ENCODE data around the gene YPEL2.

DNA sequence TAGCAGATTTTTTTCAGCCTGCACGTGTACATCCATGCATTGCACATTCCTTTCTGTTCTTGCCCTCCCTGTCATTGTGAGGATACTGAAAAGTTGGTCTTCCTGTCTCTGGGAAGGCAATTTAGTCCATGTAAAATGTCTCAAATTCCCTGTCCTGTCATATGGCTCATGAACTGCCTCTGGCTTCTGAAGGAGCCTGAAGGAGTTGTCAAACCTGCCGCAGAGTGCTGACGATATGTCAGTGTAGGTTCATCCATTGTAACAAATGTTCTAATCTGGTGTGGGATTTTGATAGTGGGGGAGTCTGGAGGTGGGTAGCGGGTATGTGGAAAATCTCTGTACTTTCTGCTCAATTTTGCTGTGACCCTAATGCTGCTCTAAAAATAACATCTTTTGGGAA lies 59.6 kb downstream of the YPEL2 start:
- TF ChIP-seq, protein P1, sequence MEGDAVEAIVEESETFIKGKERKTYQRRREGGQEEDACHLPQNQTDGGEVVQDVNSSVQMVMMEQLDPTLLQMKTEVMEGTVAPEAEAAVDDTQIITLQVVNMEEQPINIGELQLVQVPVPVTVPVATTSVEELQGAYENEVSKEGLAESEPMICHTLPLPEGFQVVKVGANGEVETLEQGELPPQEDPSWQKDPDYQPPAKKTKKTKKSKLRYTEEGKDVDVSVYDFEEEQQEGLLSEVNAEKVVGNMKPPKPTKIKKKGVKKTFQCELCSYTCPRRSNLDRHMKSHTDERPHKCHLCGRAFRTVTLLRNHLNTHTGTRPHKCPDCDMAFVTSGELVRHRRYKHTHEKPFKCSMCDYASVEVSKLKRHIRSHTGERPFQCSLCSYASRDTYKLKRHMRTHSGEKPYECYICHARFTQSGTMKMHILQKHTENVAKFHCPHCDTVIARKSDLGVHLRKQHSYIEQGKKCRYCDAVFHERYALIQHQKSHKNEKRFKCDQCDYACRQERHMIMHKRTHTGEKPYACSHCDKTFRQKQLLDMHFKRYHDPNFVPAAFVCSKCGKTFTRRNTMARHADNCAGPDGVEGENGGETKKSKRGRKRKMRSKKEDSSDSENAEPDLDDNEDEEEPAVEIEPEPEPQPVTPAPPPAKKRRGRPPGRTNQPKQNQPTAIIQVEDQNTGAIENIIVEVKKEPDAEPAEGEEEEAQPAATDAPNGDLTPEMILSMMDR (conservative IDR thresholded peaks at IDR 0.05; ENCODE audit: low read length) = no peak
- no peak for TF ChIP-seq EZH2phosphoT487 (IDR thresholded peaks at IDR 0.05; ENCODE audit: borderline replicate concordance, low read depth, low read length)

All from OCI-LY7 (cell line).